Smooth muscle cell of the coronary artery (primary cell): Measurements from ENCODE around the gene ZNF667. TPM values are rescaled to one million over a fixed set of nuclear protein-coding genes. Genes with fewer than 3 reads are reported as not detected.

Experiments used
- total RNA-seq: library from RNA; depleted of rRNA; stranded (reverse); fragments of >200 nt; gene quantifications from 2 replicates; pipeline ENCODE4 v1.2.3, GENCODE V29; 2014; ENCODE audit warnings: low replicate concordance

ZNF667 gene
- 4.3 and 4.4 TPM in 2 replicates for total RNA-seq

DNA sequence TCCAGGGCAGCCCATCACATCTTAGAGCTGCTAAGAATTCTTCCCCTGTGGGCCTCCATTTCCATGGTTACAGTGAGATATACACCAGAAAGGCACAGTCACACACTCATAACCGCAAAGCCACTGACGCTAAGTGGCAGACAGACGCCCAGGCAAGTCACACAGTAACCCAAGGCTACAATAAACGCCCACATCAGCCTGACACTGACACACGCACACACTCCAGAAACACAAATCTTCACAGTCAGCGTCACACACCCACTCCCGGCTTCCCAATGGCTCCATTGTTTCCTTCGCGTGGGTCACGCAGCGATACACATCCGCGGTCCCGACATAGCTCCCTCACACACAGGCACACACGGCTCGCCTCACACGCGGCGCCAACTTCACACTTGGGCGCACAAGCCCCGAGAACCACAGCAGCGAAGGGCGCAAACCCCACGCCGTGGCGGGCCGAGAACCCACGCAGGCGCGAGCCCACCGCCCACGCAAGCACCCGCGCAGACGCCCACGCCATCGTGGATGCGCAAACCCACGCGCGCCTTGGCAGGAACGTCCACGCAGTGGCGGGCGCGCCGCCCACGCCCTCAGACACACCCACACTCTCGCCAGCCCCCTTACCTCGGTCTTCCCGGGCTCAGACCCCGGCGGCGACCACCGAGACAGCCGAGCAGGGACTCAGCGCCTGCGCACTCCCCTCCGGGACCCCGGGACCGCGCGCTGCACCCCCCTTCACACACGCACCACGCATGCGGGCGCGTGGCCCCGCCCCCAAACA, at the start of gene ZNF667:
Gene ZNF667 (minus strand): TSS at position 695 of the 778 bp plus-strand sequence. CDS start 14,975 bp downstream, outside the sequence.

DNA sequence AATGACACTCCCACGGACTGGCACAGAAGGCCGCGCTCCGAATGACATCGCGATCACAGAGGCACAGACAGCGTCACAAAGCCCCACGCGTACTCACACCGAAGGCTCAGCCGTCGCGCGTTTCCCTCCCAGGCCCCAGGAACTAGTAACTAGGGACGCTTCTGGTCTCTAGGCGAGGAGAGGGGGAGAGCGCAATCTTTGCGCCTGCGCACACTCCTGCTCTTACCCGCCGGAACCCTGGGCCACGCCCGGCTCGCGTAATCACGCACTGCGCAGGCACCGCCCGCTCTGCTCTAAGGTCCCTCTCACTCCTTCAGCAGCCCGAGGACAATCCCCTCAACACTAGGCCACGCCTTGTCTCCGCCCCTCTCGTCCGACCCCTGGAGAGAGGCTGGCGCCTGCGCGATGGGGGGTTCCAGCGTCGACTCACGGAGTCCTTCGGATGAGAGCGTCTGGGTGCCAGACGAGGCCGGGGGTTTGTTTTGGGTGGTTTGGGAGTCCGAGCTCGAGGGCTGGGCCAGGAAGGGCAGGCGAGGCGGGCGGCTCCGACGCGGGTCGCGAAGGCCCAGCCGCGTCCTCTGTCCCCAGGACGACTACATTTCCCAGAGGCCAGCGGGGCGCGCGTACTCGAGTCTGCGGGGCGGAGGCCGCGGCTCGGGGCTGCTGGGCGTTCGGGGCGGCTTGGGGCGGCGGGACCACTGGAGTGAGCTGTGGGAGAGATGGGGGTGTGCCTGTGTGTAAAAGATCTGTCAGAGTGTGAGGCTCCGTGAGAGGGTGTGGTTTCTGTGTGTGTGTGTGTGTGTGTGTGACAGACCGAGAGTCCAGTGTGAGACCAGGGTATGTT, 30.5 kb upstream of the ZNF667 start, which contains the start of gene ZNF471:
Gene ZNF471 (plus strand): TSS at position 410 of the 844 bp plus-strand sequence. CDS start 3,717 bp downstream, outside the sequence.

DNA sequence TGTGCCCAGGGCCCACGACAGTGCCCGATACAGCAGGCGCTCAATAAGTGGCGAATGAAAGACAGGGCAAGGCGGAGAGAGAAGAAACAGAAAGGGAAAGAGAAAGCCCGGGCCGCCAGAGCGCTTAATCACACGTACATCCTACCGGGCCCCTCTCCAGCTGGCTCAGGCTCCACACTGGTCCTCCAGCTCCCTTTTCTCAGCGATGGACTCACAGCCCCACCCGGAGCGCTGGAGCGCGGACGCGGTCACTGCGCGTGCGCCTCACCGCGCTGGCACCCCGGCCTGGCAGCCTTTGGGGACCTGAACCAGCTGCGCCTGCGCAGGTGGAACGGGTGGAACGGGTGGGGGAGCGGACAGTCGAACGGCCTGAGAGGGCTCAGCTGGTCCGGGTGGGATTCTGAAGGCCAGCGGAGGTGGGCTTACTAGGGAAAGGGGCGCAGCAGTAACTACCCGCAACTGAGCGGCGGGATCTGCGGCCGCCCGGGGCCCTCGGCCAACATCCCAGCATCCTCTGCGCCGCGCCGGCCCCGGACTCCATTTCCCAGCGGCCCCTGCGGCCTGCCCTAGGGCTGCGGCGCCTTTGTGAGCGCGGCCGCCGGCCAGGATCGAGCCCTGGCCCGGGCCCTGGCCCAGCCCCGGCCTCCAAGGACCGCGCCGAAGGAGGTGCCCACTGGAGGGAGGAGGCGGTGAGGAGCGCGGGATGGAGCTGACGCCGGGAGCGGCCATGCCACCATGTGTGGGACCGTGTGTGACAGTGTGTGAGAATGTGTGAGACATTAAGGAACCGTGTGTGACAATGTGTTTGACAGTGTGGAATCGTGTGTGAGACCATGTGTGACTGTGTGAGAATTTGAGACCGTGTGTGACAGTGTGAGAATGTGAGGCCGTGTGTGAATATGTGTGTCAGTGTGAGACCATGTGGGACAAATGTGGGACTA, 73.1 kb downstream of the ZNF667 start, which contains the start of gene ZNF583:
Gene ZNF583 (plus strand): TSS at position 569 of the 941 bp plus-strand sequence. CDS start 2,783 bp downstream, outside the sequence.

DNA sequence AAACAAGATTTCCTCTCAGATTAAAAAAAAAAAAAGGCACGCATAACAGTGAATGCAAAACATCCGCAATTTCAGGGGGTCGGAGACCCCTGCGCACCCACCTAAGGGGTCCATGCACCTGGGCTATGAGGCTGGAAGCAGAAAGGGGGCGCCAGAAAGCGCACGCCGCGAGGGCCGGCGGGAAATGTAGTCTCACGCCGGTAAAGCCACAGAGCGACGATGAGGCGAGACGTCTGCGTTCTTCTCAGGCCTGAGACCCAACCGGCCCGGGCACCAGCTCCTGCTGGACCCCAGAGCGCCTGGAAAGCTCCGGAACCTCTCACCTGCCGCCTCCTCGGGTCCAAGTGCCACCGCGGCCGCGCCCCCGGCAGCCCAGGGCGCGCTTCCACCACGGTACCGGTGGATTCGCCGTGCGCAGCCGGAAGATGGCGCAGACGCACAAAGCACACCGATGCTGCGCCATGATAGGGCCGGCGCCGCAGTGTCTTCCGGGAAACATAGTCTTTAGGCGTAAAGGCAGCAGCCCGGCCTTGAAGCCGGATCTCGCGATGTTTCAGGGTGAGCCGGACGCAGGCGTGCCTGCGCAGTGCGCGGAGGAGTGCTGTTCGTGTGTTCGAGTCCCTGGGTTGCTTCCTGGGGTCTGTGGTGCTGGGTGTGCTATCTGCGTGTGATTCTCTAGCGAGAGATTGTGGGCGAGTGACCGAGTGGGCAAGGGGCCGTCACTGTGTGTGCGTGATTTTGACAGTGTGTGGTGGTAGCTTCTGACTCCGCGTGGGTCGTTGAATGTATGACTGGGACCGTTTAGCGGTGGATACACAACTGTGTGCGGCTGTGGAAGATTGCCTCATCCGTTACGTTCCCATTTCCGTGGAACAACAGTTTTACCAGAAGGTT, 83.8 kb downstream of the ZNF667 start, which contains the start of gene ZNF582:
Gene ZNF582 (minus strand): TSS at position 416 of the 894 bp plus-strand sequence. CDS start 1,782 bp downstream, outside the sequence.

Other genes with a start within 250 kb of the ZNF667 start
- gene EDDM13, start 204.6 kb downstream of the ZNF667 start, total RNA-seq: not detected in 2 replicates
- 4.6 and 5.0 TPM in 2 replicates for gene ZSCAN5A, start 162.5 kb downstream of the ZNF667 start, total RNA-seq
- gene ZNF582, start 83.8 kb downstream of the ZNF667 start, total RNA-seq: 2.9 and 3.9 TPM in 2 replicates
- gene ZNF583, start 73.0 kb downstream of the ZNF667 start, total RNA-seq: 6.3 and 12.6 TPM in 2 replicates
- gene ZNF471, start 30.5 kb upstream of the ZNF667 start, total RNA-seq: 2.9 and 5.7 TPM in 2 replicates
- 2.7 and 7.8 TPM in 2 replicates for gene ZFP28, start 61.6 kb upstream of the ZNF667 start, total RNA-seq
- gene ZNF470, start 90.1 kb upstream of the ZNF667 start, total RNA-seq: 4.7 and 7.8 TPM in 2 replicates
- gene ZNF71, start 118.0 kb upstream of the ZNF667 start, total RNA-seq: 6.8 and 8.3 TPM in 2 replicates
- gene SMIM17, start 165.8 kb upstream of the ZNF667 start, total RNA-seq: 0.38 TPM in 1 of 2 replicates, not detected in the other
- 0.08 and 3.4 TPM in 2 replicates for gene ZNF835, start 194.4 kb upstream of the ZNF667 start, total RNA-seq